Suprapubic skin (tissue), 4 donors: ENCODE data around the gene ADAMTSL2. TPM values are rescaled to one million over a fixed set of nuclear protein-coding genes. Genes with fewer than 3 reads are reported as not detected.

Source experiments
- DNase-seq, 2 donors: peaks; one replicate each; pipeline ENCODE4 v3.0.0-alpha.2; 2019; ENCODE audit warnings: low spot score in 2 of 2
- H3K27ac ChIP-seq: fragments of 200-600 bp; sonication (generic); one replicate; pipeline ENCODE4 v1.5.1; 2019
- H3K27me3 ChIP-seq: fragments of 200-600 bp; sonication (generic); one replicate; pipeline ENCODE4 v1.5.1; 2019
- H3K36me3 ChIP-seq: fragments of 200-600 bp; sonication (generic); one replicate; pipeline ENCODE4 v1.5.1; 2019
- H3K4me1 ChIP-seq: fragments of 200-600 bp; sonication (generic); one replicate; pipeline ENCODE4 v1.5.1; 2019
- H3K4me3 ChIP-seq: fragments of 200-600 bp; sonication (generic); one replicate; pipeline ENCODE4 v1.5.1; 2019; ENCODE audit warnings: mild to moderate bottlenecking
- H3K9me3 ChIP-seq: fragments of 200-600 bp; sonication (generic); one replicate; pipeline ENCODE4 v1.5.1; 2019
- CTCF ChIP-seq, 2 donors: fragments of 200-600 bp in 1 of 2; fragments of 450-650 bp in 1 of 2; sonication (generic) in 1 of 2; IDR thresholded peaks; one replicate each; pipeline ENCODE4 v1.5.1; 2016 to 2019; ENCODE audit warnings: antibody characterized with exemption in 2 of 2, mild to moderate bottlenecking in 1 of 2, moderate library complexity in 1 of 2
- EP300 ChIP-seq: sonication (generic); formaldehyde crosslinking; IDR thresholded peaks from one replicate; pipeline ENCODE4 v1.6.1; 2017; ENCODE audit warnings: antibody characterized with exemption
- POLR2A ChIP-seq, 2 donors: fragments of 450-650 bp; IDR thresholded peaks; one replicate each; pipeline ENCODE4 v1.6.1; 2017; ENCODE audit warnings: antibody characterized with exemption in 2 of 2, mild to moderate bottlenecking in 2 of 2, moderate library complexity in 2 of 2
- POLR2AphosphoS5 ChIP-seq, 3 donors: sonication (generic); formaldehyde crosslinking; IDR thresholded peaks; one replicate each; pipeline ENCODE4 v1.6.1; 2017; ENCODE audit warnings: antibody characterized with exemption in 3 of 3
- WGBS: methylation state at CpG from one replicate; pipeline ENCODE4 v1.1.5; 2018; 5-methylcytosine and 5-hydroxymethylcytosine counted together
- total RNA-seq, 4 donors: library from RNA; depleted of rRNA; stranded (reverse); fragments of >200 nt; gene quantifications; one replicate each; pipeline ENCODE4 v1.1.0, GENCODE V29; 2016

The ADAMTSL2 gene
- total RNA-seq, 4 donors from 2014 or later = 0.16 to 0.85 (median 0.46) TPM

GRCh38 chr9:133511607-133512006 lies 22.9 kb upstream of the ADAMTSL2 start:
- DNase-seq = no peak
- peaks cover 33% of the 10 kb centered on the region for H3K4me1 ChIP-seq
- H3K27ac ChIP-seq = no peak overlapping the region
- H3K9me3 ChIP-seq = no peaks in the 10 kb centered on the region
- H3K4me3 ChIP-seq = no peak overlapping the region
- TF ChIP-seq POLR2A (IDR thresholded peaks at IDR 0.05) = no peak
- TF ChIP-seq CTCF (IDR thresholded peaks at IDR 0.05) = no peak
- no peak for TF ChIP-seq EP300
- peaks cover 6% of the 10 kb centered on the region for H3K27me3 ChIP-seq
- WGBS = 79% methylated on average over 10 of the region's 10 CpGs
- no peaks in the 10 kb centered on the region for H3K36me3 ChIP-seq

GRCh38 chr9:133512253-133513213 lies 22.0 kb upstream of the ADAMTSL2 start:
- DNase-seq = no peak
- WGBS = 83% methylated on average over 18 of the region's 19 CpGs
- no peaks in the 10 kb centered on the region for H3K36me3 ChIP-seq
- H3K27ac ChIP-seq = no peak overlapping the region
- H3K4me3 ChIP-seq = no peak overlapping the region
- peaks cover 28% of the 10 kb centered on the region for H3K4me1 ChIP-seq
- H3K27me3 ChIP-seq = peaks cover 6% of the 10 kb centered on the region
- TF ChIP-seq POLR2AphosphoS5 (IDR thresholded peaks at IDR 0.05) (no peak), POLR2A (IDR thresholded peaks at IDR 0.05) (no peak), CTCF (IDR thresholded peaks at IDR 0.05) (no peak), EP300 (no peak)
- no peaks in the 10 kb centered on the region for H3K9me3 ChIP-seq

- 67% methylated on average over 15 of the region's 28 CpGs for WGBS
- no peak for DNase-seq
- peaks cover 3% of the 10 kb centered on the region for H3K27me3 ChIP-seq
- TF ChIP-seq POLR2AphosphoS5 (IDR thresholded peaks at IDR 0.05) (no peak), CTCF (IDR thresholded peaks at IDR 0.05) (no peak), EP300 (no peak)
- H3K36me3 ChIP-seq = no peaks in the 10 kb centered on the region
- no peak overlapping the region for H3K27ac ChIP-seq
- H3K4me1 ChIP-seq = peaks cover 28% of the 10 kb centered on the region
- no peak overlapping the region for H3K4me3 ChIP-seq
- H3K9me3 ChIP-seq = no peaks in the 10 kb centered on the region
Observed at GRCh38 chr9:133513214-133514100, 21.0 kb upstream of the ADAMTSL2 start.

- Histone ChIP-seq H3K27me3 (no peaks in the 10 kb centered on the region), H3K9me3 (no peaks in the 10 kb centered on the region), H3K27ac (no peak overlapping the region), H3K36me3 (no peaks in the 10 kb centered on the region), H3K4me3 (no peak overlapping the region), H3K4me1 (peaks cover 20% of the 10 kb centered on the region)
- TF ChIP-seq POLR2AphosphoS5 (IDR thresholded peaks at IDR 0.05) (no peak), CTCF (IDR thresholded peaks at IDR 0.05) (no peak), POLR2A (IDR thresholded peaks at IDR 0.05) (no peak), EP300 (no peak)
- WGBS = 55% methylated on average over 12 of the region's 14 CpGs
- DNase-seq = no peak
Observed at GRCh38 chr9:133514460-133515239, 19.9 kb upstream of the ADAMTSL2 start.
